Testis (tissue), 2 donors: ENCODE data around the gene SMYD3.

ENCODE experiments used
- CTCF ChIP-seq, 3 experiments: fragments of 450-650 bp in 2 of 3; fragments of 200-600 bp in 1 of 3; sonication (generic) in 1 of 3; IDR thresholded peaks; one replicate each; pipeline ENCODE4 v1.5.1; 2016 to 2019; ENCODE audit warnings: antibody characterized with exemption in 3 of 3, mild to moderate bottlenecking in 2 of 3, moderate library complexity in 1 of 3
- POLR2A ChIP-seq: fragments of 450-650 bp; IDR thresholded peaks from one replicate; pipeline ENCODE4 v1.6.1; 2017; ENCODE audit warnings: antibody characterized with exemption, mild to moderate bottlenecking, moderate library complexity

DNA sequence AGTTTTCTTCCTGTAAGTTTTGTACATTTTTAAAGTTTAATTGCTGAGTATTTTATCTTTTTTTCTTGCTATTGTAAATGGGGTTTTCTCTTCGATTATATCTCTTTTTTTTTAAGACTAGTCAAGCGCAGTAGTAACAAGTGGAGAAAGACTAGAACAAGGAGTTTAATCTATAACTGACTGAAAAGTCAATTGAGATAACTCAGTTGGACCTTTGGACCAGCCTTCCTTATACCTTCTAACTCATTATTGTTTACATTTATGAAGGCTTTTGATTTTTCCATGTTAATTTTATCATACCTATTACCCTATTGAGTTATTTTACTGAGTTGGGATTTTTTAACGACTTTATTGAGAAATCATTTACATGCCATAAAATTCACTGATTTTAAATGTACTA, 81.2 kb downstream of the SMYD3 start:
- TF ChIP-seq POLR2A (no peak), CTCF (IDR thresholded peaks at IDR 0.05) (no peak)
